Measurements from ENCODE around the gene HEG1. TPM values are rescaled to one million over a fixed set of nuclear protein-coding genes. Genes with fewer than 3 reads are reported as not detected.

HEG1 gene
- total RNA-seq, 4 donors from 2014 or later, result 47.8 to 91.7 (median 76.8) TPM

DNA sequence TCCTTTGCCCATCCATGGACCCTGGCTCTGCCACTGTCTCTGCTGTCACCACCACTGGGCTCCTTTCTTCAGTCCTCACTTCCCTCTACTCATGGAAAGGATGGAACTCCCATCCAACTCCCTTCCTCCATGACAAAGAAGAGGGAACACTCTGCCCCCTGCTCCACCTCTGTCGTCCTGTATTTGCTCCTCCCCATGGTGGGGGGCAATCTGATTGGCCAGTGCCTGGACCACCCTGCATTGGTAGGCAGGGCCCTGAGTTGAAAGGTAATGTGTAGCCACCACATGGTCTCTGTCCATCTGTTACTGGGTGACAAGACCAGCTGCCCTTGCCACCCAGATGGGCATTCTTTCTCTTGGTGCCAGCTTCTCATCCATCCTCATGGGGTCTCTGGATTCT is 20.7 kb upstream of the HEG1 start:
- no peak for DNase-seq (ENCODE audit: extremely low spot score)
- Histone ChIP-seq H3K4me3 (no peak overlapping the region), H3K27ac (replicated peaks in 1 of 4) (no peak overlapping the region), H3K27me3 (no peaks in the 10 kb centered on the region), H3K4me1 (peaks cover 0 to 4% (median 0%) of the 10 kb centered on the region in 4 donors), H3K36me3 (no peaks in the 10 kb centered on the region), H3K9me3 (no peaks in the 10 kb centered on the region)
- TF ChIP-seq, protein P1, sequence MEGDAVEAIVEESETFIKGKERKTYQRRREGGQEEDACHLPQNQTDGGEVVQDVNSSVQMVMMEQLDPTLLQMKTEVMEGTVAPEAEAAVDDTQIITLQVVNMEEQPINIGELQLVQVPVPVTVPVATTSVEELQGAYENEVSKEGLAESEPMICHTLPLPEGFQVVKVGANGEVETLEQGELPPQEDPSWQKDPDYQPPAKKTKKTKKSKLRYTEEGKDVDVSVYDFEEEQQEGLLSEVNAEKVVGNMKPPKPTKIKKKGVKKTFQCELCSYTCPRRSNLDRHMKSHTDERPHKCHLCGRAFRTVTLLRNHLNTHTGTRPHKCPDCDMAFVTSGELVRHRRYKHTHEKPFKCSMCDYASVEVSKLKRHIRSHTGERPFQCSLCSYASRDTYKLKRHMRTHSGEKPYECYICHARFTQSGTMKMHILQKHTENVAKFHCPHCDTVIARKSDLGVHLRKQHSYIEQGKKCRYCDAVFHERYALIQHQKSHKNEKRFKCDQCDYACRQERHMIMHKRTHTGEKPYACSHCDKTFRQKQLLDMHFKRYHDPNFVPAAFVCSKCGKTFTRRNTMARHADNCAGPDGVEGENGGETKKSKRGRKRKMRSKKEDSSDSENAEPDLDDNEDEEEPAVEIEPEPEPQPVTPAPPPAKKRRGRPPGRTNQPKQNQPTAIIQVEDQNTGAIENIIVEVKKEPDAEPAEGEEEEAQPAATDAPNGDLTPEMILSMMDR (IDR thresholded peaks at IDR 0.05), result no peak
- TF ChIP-seq POLR2A (IDR thresholded peaks at IDR 0.05; ENCODE audit: low read depth), result no peak
- no peak for TF ChIP-seq POLR2AphosphoS5 (IDR thresholded peaks at IDR 0.05)
- TF ChIP-seq EP300 (IDR thresholded peaks at IDR 0.05), result no peak
- WGBS, result 70% methylated on average over 1 of the region's 1 CpG
- intact Hi-C loops (cut with DNase I), result no loop called here

DNA sequence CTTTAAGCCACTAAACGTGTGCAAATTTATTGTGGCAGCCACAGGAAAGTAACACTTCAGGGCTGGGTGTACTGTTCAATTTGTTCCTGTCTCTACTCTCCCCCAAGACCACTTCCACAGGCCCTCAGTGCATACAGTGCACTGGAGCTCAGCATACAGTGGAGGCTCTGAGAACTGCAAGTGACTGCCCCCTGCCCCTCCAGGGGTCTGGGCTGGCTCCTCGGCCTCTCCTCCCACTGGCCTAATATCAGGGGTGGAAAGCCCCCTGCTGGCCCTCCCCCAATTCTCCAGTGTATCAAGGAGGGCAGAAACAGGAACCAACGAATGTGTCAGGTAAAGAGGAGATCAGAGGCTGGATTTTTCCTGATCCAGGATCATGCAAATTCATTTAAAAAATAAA is 19.9 kb upstream of the HEG1 start:
- Histone ChIP-seq H3K27ac (replicated peaks in 1 of 4) (no peak overlapping the region), H3K4me3 (no peak overlapping the region), H3K9me3 (no peaks in the 10 kb centered on the region), H3K27me3 (no peaks in the 10 kb centered on the region), H3K36me3 (no peaks in the 10 kb centered on the region), H3K4me1 (peaks cover 0 to 4% (median 0%) of the 10 kb centered on the region in 4 donors)
- intact Hi-C loops (cut with DNase I), result no loop called here
- TF ChIP-seq POLR2AphosphoS5 (IDR thresholded peaks at IDR 0.05) (no peak), EP300 (IDR thresholded peaks at IDR 0.05) (no peak), POLR2A (IDR thresholded peaks at IDR 0.05; ENCODE audit: low read depth) (no peak)
- TF ChIP-seq, protein P1 (IDR thresholded peaks at IDR 0.05), result no peak
- WGBS, result 79% methylated on average over 3 of the region's 3 CpGs
- no peak for DNase-seq (ENCODE audit: extremely low spot score)

DNA sequence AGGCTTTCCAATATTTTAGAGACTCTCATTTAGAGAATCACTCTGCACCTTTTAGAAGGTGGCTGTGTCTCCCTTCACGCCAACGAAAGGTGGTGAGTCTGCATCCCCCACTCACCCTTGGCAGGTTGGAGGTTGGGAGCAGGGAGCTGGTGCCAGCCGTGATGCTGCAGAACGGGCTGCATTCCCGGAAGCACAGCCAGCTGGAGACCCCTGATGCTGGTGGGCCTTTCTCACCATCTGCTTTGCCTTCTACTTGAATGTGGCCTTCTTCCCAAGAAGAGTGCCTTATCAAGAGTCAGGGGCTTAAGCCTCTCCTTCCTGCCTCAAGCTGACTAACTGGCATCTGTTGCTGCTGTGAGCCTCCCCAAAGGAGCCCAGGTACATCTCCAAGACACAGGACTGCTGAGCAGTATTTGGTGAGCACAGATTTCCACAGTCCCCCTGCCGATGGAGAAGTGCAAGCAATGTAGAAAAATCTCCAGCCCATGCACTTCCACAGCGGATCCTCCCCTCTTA is 17.7 kb upstream of the HEG1 start:
- H3K4me1 ChIP-seq, result peaks cover 0 to 4% (median 0%) of the 10 kb centered on the region in 4 donors
- DNase-seq (ENCODE audit: extremely low spot score), result no peak
- intact Hi-C loops (cut with DNase I), result no loop called here
- H3K27ac ChIP-seq (replicated peaks in 1 of 4), result no peak overlapping the region
- H3K9me3 ChIP-seq, result no peaks in the 10 kb centered on the region
- no peak overlapping the region for H3K4me3 ChIP-seq
- no peaks in the 10 kb centered on the region for H3K36me3 ChIP-seq
- TF ChIP-seq POLR2AphosphoS5 (IDR thresholded peaks at IDR 0.05) (no peak), EP300 (IDR thresholded peaks at IDR 0.05) (no peak)
- H3K27me3 ChIP-seq, result no peaks in the 10 kb centered on the region
- 93% methylated on average over 7 of the region's 7 CpGs for WGBS

DNA sequence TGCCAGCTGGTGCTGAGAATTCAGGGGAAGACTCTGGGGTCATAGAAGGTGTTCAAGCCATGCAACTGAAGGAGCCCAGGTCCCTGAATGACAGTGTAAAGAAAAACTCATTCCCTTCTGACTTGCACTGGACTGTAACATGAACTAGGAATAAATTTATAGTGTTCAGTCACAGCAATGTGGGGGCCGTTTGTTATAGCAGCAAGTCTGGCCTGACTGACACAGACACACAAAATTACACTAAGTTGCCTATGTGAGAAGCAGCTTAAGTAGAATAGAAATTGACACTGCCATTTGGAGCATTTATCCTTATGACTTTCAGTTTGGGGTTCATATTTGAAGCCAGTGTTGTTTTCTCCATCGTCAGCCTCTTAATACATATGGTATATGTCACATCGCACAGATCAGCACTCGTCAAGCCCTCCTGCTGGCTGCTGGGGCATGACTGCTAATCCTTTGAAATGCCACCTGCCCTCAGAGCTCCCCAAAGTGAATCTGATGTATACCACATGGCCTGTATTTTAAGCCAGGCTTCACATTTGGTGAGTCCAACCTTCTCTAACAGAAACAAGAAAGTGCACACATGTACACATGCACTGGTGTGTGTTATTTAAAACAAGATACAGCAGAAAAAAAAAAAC is 17.1 kb upstream of the HEG1 start:
- Histone ChIP-seq H3K4me1 (peaks cover 0 to 4% (median 0%) of the 10 kb centered on the region in 4 donors), H3K27me3 (no peaks in the 10 kb centered on the region), H3K9me3 (no peaks in the 10 kb centered on the region), H3K27ac (replicated peaks in 1 of 4) (no peak overlapping the region), H3K4me3 (no peak overlapping the region), H3K36me3 (no peaks in the 10 kb centered on the region)
- intact Hi-C loops (cut with DNase I), result no loop called here
- 69% methylated on average over 3 of the region's 4 CpGs for WGBS
- no peak for TF ChIP-seq POLR2A (IDR thresholded peaks at IDR 0.05; ENCODE audit: low read depth)
- TF ChIP-seq EP300 (IDR thresholded peaks at IDR 0.05), result no peak
- TF ChIP-seq POLR2AphosphoS5 (IDR thresholded peaks at IDR 0.05), result no peak
- TF ChIP-seq, protein P1 (IDR thresholded peaks at IDR 0.05), result no peak
- no peak for DNase-seq (ENCODE audit: extremely low spot score)

DNA sequence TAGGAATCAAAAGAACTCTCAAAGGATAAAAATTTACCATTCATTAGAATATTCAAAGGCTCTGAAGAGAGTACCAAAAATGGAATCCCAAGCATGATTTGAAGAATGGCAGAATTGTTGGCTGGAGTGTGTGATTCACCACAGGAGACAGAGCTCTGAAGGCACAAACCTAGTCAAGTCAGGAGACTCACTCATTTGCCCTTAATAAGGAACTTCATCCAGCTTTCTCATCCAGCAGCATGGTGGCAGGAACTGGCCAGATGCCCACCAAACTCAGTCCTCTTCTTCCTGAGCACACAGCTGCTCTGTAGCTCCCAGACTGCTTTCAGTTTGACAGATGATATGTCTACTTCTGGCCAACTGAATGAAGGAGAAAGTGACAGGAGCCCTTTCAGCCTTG is 16.5 kb upstream of the HEG1 start:
- Histone ChIP-seq H3K4me3 (no peak overlapping the region), H3K9me3 (no peaks in the 10 kb centered on the region), H3K36me3 (no peaks in the 10 kb centered on the region), H3K27me3 (no peaks in the 10 kb centered on the region), H3K27ac (replicated peaks in 1 of 4) (no peak overlapping the region), H3K4me1 (peaks cover 0 to 4% (median 0%) of the 10 kb centered on the region in 4 donors)
- DNase-seq (ENCODE audit: extremely low spot score), result no peak
- TF ChIP-seq EP300 (IDR thresholded peaks at IDR 0.05) (no peak), POLR2A (IDR thresholded peaks at IDR 0.05; ENCODE audit: low read depth) (no peak), POLR2AphosphoS5 (IDR thresholded peaks at IDR 0.05) (no peak)
- TF ChIP-seq, protein P1 (IDR thresholded peaks at IDR 0.05), result no peak
- intact Hi-C loops (cut with DNase I), result no loop called here
